ENCODE results near the gene FAM13A.

The FAM13A gene

GRCh38 chr4:88730811-88731210 lies 326.2 kb downstream of the FAM13A start:
- H3K36me3 ChIP-seq (ENCODE audit: control insufficient read depth, insufficient read depth, low read length) = peaks cover 28% of the 10 kb centered on the region
- no peaks in the 10 kb centered on the region for H3K4me1 ChIP-seq (ENCODE audit: control insufficient read depth, insufficient read depth, low read length, poor library complexity, severe bottlenecking)
- H3K4me3 ChIP-seq (ENCODE audit: insufficient read depth, low read depth, low read length, poor library complexity, severe bottlenecking) = no peak overlapping the region
- DNase-seq = no peak
- no peak overlapping the region for H3K27ac ChIP-seq (ENCODE audit: insufficient read depth, low read length, poor library complexity, severe bottlenecking)
- no peaks in the 10 kb centered on the region for H3K27me3 ChIP-seq (replicated peaks; ENCODE audit: control insufficient read depth, insufficient read depth, low read length, poor library complexity, severe bottlenecking)
- no peaks in the 10 kb centered on the region for H3K9me3 ChIP-seq (ENCODE audit: control insufficient read depth, low read length)

GRCh38 chr4:88729146-88729760 lies 327.7 kb downstream of the FAM13A start:
- H3K27ac ChIP-seq (ENCODE audit: insufficient read depth, low read length, poor library complexity, severe bottlenecking) = no peak overlapping the region
- DNase-seq = no peak
- H3K9me3 ChIP-seq (ENCODE audit: control insufficient read depth, low read length) = no peaks in the 10 kb centered on the region
- H3K4me1 ChIP-seq (ENCODE audit: control insufficient read depth, insufficient read depth, low read length, poor library complexity, severe bottlenecking) = no peaks in the 10 kb centered on the region
- peaks cover 43% of the 10 kb centered on the region for H3K36me3 ChIP-seq (ENCODE audit: control insufficient read depth, insufficient read depth, low read length)
- no peaks in the 10 kb centered on the region for H3K27me3 ChIP-seq (replicated peaks; ENCODE audit: control insufficient read depth, insufficient read depth, low read length, poor library complexity, severe bottlenecking)
- H3K4me3 ChIP-seq (ENCODE audit: insufficient read depth, low read depth, low read length, poor library complexity, severe bottlenecking) = no peak overlapping the region

- no peaks in the 10 kb centered on the region for H3K9me3 ChIP-seq (ENCODE audit: control insufficient read depth, low read length)
- no peak for DNase-seq
- no peak overlapping the region for H3K4me3 ChIP-seq (ENCODE audit: insufficient read depth, low read depth, low read length, poor library complexity, severe bottlenecking)
- no peaks in the 10 kb centered on the region for H3K27me3 ChIP-seq (replicated peaks; ENCODE audit: control insufficient read depth, insufficient read depth, low read length, poor library complexity, severe bottlenecking)
- no peak overlapping the region for H3K27ac ChIP-seq (ENCODE audit: insufficient read depth, low read length, poor library complexity, severe bottlenecking)
- peaks cover 50% of the 10 kb centered on the region for H3K36me3 ChIP-seq (ENCODE audit: control insufficient read depth, insufficient read depth, low read length)
- no peaks in the 10 kb centered on the region for H3K4me1 ChIP-seq (ENCODE audit: control insufficient read depth, insufficient read depth, low read length, poor library complexity, severe bottlenecking)
These were observed 328.8 kb downstream of the FAM13A start for GRCh38 chr4:88728146-88728545.

- no peaks in the 10 kb centered on the region for H3K4me1 ChIP-seq (ENCODE audit: control insufficient read depth, insufficient read depth, low read length, poor library complexity, severe bottlenecking)
- DNase-seq = no peak
- no peak overlapping the region for H3K27ac ChIP-seq (ENCODE audit: insufficient read depth, low read length, poor library complexity, severe bottlenecking)
- no peaks in the 10 kb centered on the region for H3K9me3 ChIP-seq (ENCODE audit: control insufficient read depth, low read length)
- H3K4me3 ChIP-seq (ENCODE audit: insufficient read depth, low read depth, low read length, poor library complexity, severe bottlenecking) = no peak overlapping the region
- H3K36me3 ChIP-seq (ENCODE audit: control insufficient read depth, insufficient read depth, low read length) = peaks cover 63% of the 10 kb centered on the region
- H3K27me3 ChIP-seq (replicated peaks; ENCODE audit: control insufficient read depth, insufficient read depth, low read length, poor library complexity, severe bottlenecking) = no peaks in the 10 kb centered on the region
These were observed 331.0 kb downstream of the FAM13A start for GRCh38 chr4:88725986-88726385.

GRCh38 chr4:88725143-88725542 lies 331.8 kb downstream of the FAM13A start:
- H3K27me3 ChIP-seq (replicated peaks; ENCODE audit: control insufficient read depth, insufficient read depth, low read length, poor library complexity, severe bottlenecking) = no peaks in the 10 kb centered on the region
- no peaks in the 10 kb centered on the region for H3K9me3 ChIP-seq (ENCODE audit: control insufficient read depth, low read length)
- no peak overlapping the region for H3K27ac ChIP-seq (ENCODE audit: insufficient read depth, low read length, poor library complexity, severe bottlenecking)
- no peaks in the 10 kb centered on the region for H3K4me1 ChIP-seq (ENCODE audit: control insufficient read depth, insufficient read depth, low read length, poor library complexity, severe bottlenecking)
- no peak overlapping the region for H3K4me3 ChIP-seq (ENCODE audit: insufficient read depth, low read depth, low read length, poor library complexity, severe bottlenecking)
- peaks cover 66% of the 10 kb centered on the region for H3K36me3 ChIP-seq (ENCODE audit: control insufficient read depth, insufficient read depth, low read length)
- no peak for DNase-seq

- Histone ChIP-seq H3K36me3 (ENCODE audit: control insufficient read depth, insufficient read depth, low read length) (peaks cover 65% of the 10 kb centered on the region), H3K9me3 (ENCODE audit: control insufficient read depth, low read length) (no peaks in the 10 kb centered on the region), H3K4me1 (ENCODE audit: control insufficient read depth, insufficient read depth, low read length, poor library complexity, severe bottlenecking) (no peaks in the 10 kb centered on the region), H3K27ac (ENCODE audit: insufficient read depth, low read length, poor library complexity, severe bottlenecking) (no peak overlapping the region), H3K4me3 (ENCODE audit: insufficient read depth, low read depth, low read length, poor library complexity, severe bottlenecking) (no peak overlapping the region), H3K27me3 (replicated peaks; ENCODE audit: control insufficient read depth, insufficient read depth, low read length, poor library complexity, severe bottlenecking) (no peaks in the 10 kb centered on the region)
- no peak for DNase-seq
These were observed 332.6 kb downstream of the FAM13A start for GRCh38 chr4:88724406-88724805.

GRCh38 chr4:88722828-88723227 lies 334.2 kb downstream of the FAM13A start:
- peaks cover 60% of the 10 kb centered on the region for H3K36me3 ChIP-seq (ENCODE audit: control insufficient read depth, insufficient read depth, low read length)
- no peaks in the 10 kb centered on the region for H3K27me3 ChIP-seq (replicated peaks; ENCODE audit: control insufficient read depth, insufficient read depth, low read length, poor library complexity, severe bottlenecking)
- no peak for DNase-seq
- H3K4me3 ChIP-seq (ENCODE audit: insufficient read depth, low read depth, low read length, poor library complexity, severe bottlenecking) = no peak overlapping the region
- H3K9me3 ChIP-seq (ENCODE audit: control insufficient read depth, low read length) = no peaks in the 10 kb centered on the region
- H3K4me1 ChIP-seq (ENCODE audit: control insufficient read depth, insufficient read depth, low read length, poor library complexity, severe bottlenecking) = no peaks in the 10 kb centered on the region
- no peak overlapping the region for H3K27ac ChIP-seq (ENCODE audit: insufficient read depth, low read length, poor library complexity, severe bottlenecking)

- Histone ChIP-seq H3K27ac (ENCODE audit: insufficient read depth, low read length, poor library complexity, severe bottlenecking) (no peak overlapping the region), H3K4me1 (ENCODE audit: control insufficient read depth, insufficient read depth, low read length, poor library complexity, severe bottlenecking) (no peaks in the 10 kb centered on the region), H3K36me3 (ENCODE audit: control insufficient read depth, insufficient read depth, low read length) (peaks cover 65% of the 10 kb centered on the region), H3K27me3 (replicated peaks; ENCODE audit: control insufficient read depth, insufficient read depth, low read length, poor library complexity, severe bottlenecking) (no peaks in the 10 kb centered on the region), H3K9me3 (ENCODE audit: control insufficient read depth, low read length) (no peaks in the 10 kb centered on the region), H3K4me3 (ENCODE audit: insufficient read depth, low read depth, low read length, poor library complexity, severe bottlenecking) (no peak overlapping the region)
- DNase-seq = no peak
These were observed 334.7 kb downstream of the FAM13A start for GRCh38 chr4:88722276-88722780.

GRCh38 chr4:88720451-88721428 lies 336.2 kb downstream of the FAM13A start:
- DNase-seq = no peak
- no peak overlapping the region for H3K27ac ChIP-seq (ENCODE audit: insufficient read depth, low read length, poor library complexity, severe bottlenecking)
- no peak overlapping the region for H3K4me3 ChIP-seq (ENCODE audit: insufficient read depth, low read depth, low read length, poor library complexity, severe bottlenecking)
- H3K36me3 ChIP-seq (ENCODE audit: control insufficient read depth, insufficient read depth, low read length) = peaks cover 72% of the 10 kb centered on the region
- H3K27me3 ChIP-seq (replicated peaks; ENCODE audit: control insufficient read depth, insufficient read depth, low read length, poor library complexity, severe bottlenecking) = no peaks in the 10 kb centered on the region
- H3K4me1 ChIP-seq (ENCODE audit: control insufficient read depth, insufficient read depth, low read length, poor library complexity, severe bottlenecking) = no peaks in the 10 kb centered on the region
- H3K9me3 ChIP-seq (ENCODE audit: control insufficient read depth, low read length) = peaks cover 2% of the 10 kb centered on the region

- Histone ChIP-seq H3K4me3 (ENCODE audit: insufficient read depth, low read depth, low read length, poor library complexity, severe bottlenecking) (no peak overlapping the region), H3K27me3 (replicated peaks; ENCODE audit: control insufficient read depth, insufficient read depth, low read length, poor library complexity, severe bottlenecking) (no peaks in the 10 kb centered on the region), H3K4me1 (ENCODE audit: control insufficient read depth, insufficient read depth, low read length, poor library complexity, severe bottlenecking) (no peaks in the 10 kb centered on the region), H3K9me3 (ENCODE audit: control insufficient read depth, low read length) (peaks cover 2% of the 10 kb centered on the region), H3K27ac (ENCODE audit: insufficient read depth, low read length, poor library complexity, severe bottlenecking) (no peak overlapping the region), H3K36me3 (ENCODE audit: control insufficient read depth, insufficient read depth, low read length) (peaks cover 62% of the 10 kb centered on the region)
- no peak for DNase-seq
These were observed 337.6 kb downstream of the FAM13A start for GRCh38 chr4:88719381-88719780.
